A549 (cell line): ENCODE results near the gene LAMC3. TPM values are rescaled to one million over a fixed set of nuclear protein-coding genes. Genes with fewer than 3 reads are reported as not detected.

Experiments
- ATAC-seq, 2 experiments: fragments of 200-7000 bp in 1 of 2; fragments of >200 bp in 1 of 2; cut with Nextera tagmentation in 1 of 2; cut with Tn5 transposase in 1 of 2; 3 replicates each; pipeline versions ENCODE4 v1.8.0 to v1.9.1; 2018 to 2020; ENCODE audit warnings: mild to moderate bottlenecking in 1 of 2, moderate library complexity in 1 of 2
- CTCF ChIA-PET: fragments of 300-600 bp; sonication (Branson Sonifier 250); formaldehyde crosslinking; extraction: SDS; loops from one replicate; lab custom pipeline; 2021; ENCODE audit warnings: antibody characterized with exemption, inconsistent platforms; lab: Yijun Ruan, JAX
- POLR2A ChIA-PET: fragments of 350-600 bp; formaldehyde crosslinking; extraction: SDS; loops from one replicate; lab custom pipeline; 2021; ENCODE audit warnings: antibody characterized with exemption, inconsistent platforms; lab: Yijun Ruan, JAX
- DNase-seq, 2 experiments: peaks; one replicate each; pipeline versions ENCODE4 v3.0.0 to v3.0.0-alpha.2; 2011 to 2016; ENCODE audit warnings: low read depth in 1 of 2, low spot score in 1 of 2
- FAIRE-seq: peaks from 2 replicates; lab custom pipeline; 2011; peaks lifted over from hg19 to GRCh38; lab: Jason Lieb, UNC
- H3K27ac ChIP-seq, 2 experiments: fragments of >200 bp; sonication (Bioruptor Twin); formaldehyde crosslinking; 3 replicates each; pipeline ENCODE4 v1.5.1; 2016 to 2017
- H3K4me1 ChIP-seq: fragments of >200 bp; sonication (Bioruptor Twin); formaldehyde crosslinking; 3 replicates; pipeline ENCODE4 v1.6.1; 2016
- H3K4me2 ChIP-seq: fragments of >200 bp; sonication (Bioruptor Twin); formaldehyde crosslinking; 3 replicates; pipeline ENCODE4 v1.6.1; 2016
- H3K4me3 ChIP-seq: fragments of >200 bp; sonication (Bioruptor Twin); formaldehyde crosslinking; 3 replicates; pipeline ENCODE4 v1.5.1; 2016
- H3K9me3 ChIP-seq: fragments of >200 bp; sonication (Bioruptor Twin); formaldehyde crosslinking; 3 replicates; pipeline ENCODE4 v1.6.1; 2016
- CEBPB ChIP-seq, 2 experiments: fragments of >200 bp in 1 of 2; sonication (Bioruptor Twin) in 1 of 2; formaldehyde crosslinking in 1 of 2; IDR thresholded peaks; 2 replicates each; pipeline ENCODE4 v1.6.1; 2012 to 2016
- CHD2 ChIP-seq: fragments of 150-350 bp; IDR thresholded peaks from 2 replicates; pipeline ENCODE4 v1.6.1; 2014; ENCODE audit warnings: low read length; ENCODE audit not compliant: partially characterized antibody
- CHD4 ChIP-seq: fragments of 200-600 bp; sonication (generic); IDR thresholded peaks from 2 replicates; pipeline ENCODE4 v1.6.1; 2016; ENCODE audit warnings: antibody characterized with exemption, mild to moderate bottlenecking, borderline replicate concordance
- EP300 ChIP-seq, 2 experiments: fragments of >200 bp; sonication (Bioruptor Twin); formaldehyde crosslinking; IDR thresholded peaks; 2 replicates in 1 of 2; 3 replicates in 1 of 2; pipeline ENCODE4 v1.6.1; 2016 to 2017
- ESRRA ChIP-seq: fragments of 150-350 bp; IDR thresholded peaks from 2 replicates; pipeline ENCODE4 v1.6.1; 2014; ENCODE audit warnings: mild to moderate bottlenecking, low read length, borderline replicate concordance
- HES2 ChIP-seq: fragments of >200 bp; sonication (Bioruptor Twin); formaldehyde crosslinking; IDR thresholded peaks from 2 replicates; pipeline ENCODE4 v1.6.1; 2016
- HOXB13 ChIP-seq: fragments of 250-450 bp; sonication (Bioruptor Pico); IDR thresholded peaks from 2 replicates; pipeline ENCODE4 v1.5.0; 2020; ENCODE audit warnings: low read depth, mild to moderate bottlenecking, moderate library complexity
- HOXB5 ChIP-seq: fragments of 250-450 bp; sonication (Bioruptor Pico); IDR thresholded peaks from 2 replicates; pipeline ENCODE4 v1.5.0; 2020; ENCODE audit warnings: mild to moderate bottlenecking, moderate library complexity
- JUN ChIP-seq, 2 experiments: fragments of >200 bp; sonication (Bioruptor Twin); formaldehyde crosslinking; IDR thresholded peaks; 2 replicates in 1 of 2; 3 replicates in 1 of 2; pipeline ENCODE4 v1.6.1; 2016 to 2017
- JUNB ChIP-seq: fragments of >200 bp; sonication (Bioruptor Twin); formaldehyde crosslinking; IDR thresholded peaks from 2 replicates; pipeline ENCODE4 v1.6.1; 2016
- KDM1A ChIP-seq: fragments of 200-600 bp; sonication (generic); IDR thresholded peaks from 2 replicates; pipeline ENCODE4 v1.6.1; 2016; ENCODE audit warnings: low read depth, mild to moderate bottlenecking
- MAX ChIP-seq: IDR thresholded peaks from 2 replicates; pipeline ENCODE4 v1.6.1; 2012
- NFE2L2 ChIP-seq: fragments of 150-350 bp; conservative IDR thresholded peaks from 2 replicates; pipeline ENCODE4 v1.6.1; 2014; ENCODE audit warnings: low read length
- NPAS2 ChIP-seq: fragments of 250-450 bp; sonication (Bioruptor Pico); IDR thresholded peaks from 2 replicates; pipeline ENCODE4 v1.8.0; 2022; ENCODE audit warnings: mild to moderate bottlenecking, moderate library complexity, borderline replicate concordance
- PBX3 ChIP-seq: IDR thresholded peaks from 2 replicates; pipeline ENCODE4 v1.6.1; 2012
- POLR2A ChIP-seq: IDR thresholded peaks from 2 replicates; pipeline ENCODE4 v1.6.1; 2012; ENCODE audit warnings: mild to moderate bottlenecking, low read length
- SMC3 ChIP-seq: fragments of >200 bp; sonication (Bioruptor Twin); formaldehyde crosslinking; IDR thresholded peaks from 3 replicates; pipeline ENCODE4 v1.6.1; 2018; ENCODE audit warnings: inconsistent platforms
- SREBF2 ChIP-seq: fragments of 450-650 bp; IDR thresholded peaks from 2 replicates; pipeline ENCODE4 v1.6.1; 2014; ENCODE audit warnings: mild to moderate bottlenecking, moderate library complexity
- ZFP36 ChIP-seq: fragments of 450-650 bp; IDR thresholded peaks from 2 replicates; pipeline ENCODE4 v1.6.1; 2014; ENCODE audit warnings: borderline replicate concordance; ENCODE audit not compliant: partially characterized antibody
- WGBS: methylation state at CpG from one replicate; pipeline ENCODE4 v1.1.6; 2017; ENCODE audit errors: missing lambda C conversion rate; 5-methylcytosine and 5-hydroxymethylcytosine counted together
- polyA plus RNA-seq, 4 experiments: library from polyadenylated mRNA; depleted of rRNA in 3 of 4; stranded (reverse); fragments of >200 nt; fragmentation: RNase III in 1 of 4; extraction: RNeasy Plus Mini Kit Qiagen cat#74134 plus additional on column Dnase treatment in 1 of 4; gene quantifications; 2 replicates in 3 of 4; 3 replicates in 1 of 4; pipeline ENCODE4 v1.2.3, GENCODE V29; 2011 to 2017
- TF ChIP-seq, protein P1 (sequence below): fragments of 150-350 bp; IDR thresholded peaks from 2 replicates; pipeline ENCODE4 v1.6.1; 2014; ENCODE audit warnings: low read depth, mild to moderate bottlenecking, low read length
- TF ChIP-seq, protein P2 (sequence below): fragments of 250-450 bp; sonication (Bioruptor Pico); IDR thresholded peaks from 2 replicates; pipeline ENCODE4 v1.5.0; 2020; ENCODE audit warnings: low read depth, mild to moderate bottlenecking, moderate library complexity

Gene LAMC3
- polyA plus RNA-seq, 2 of the 4 experiments (the other 2 are of a cell fraction), result 1.0 to 1.5 TPM

- no peak overlapping the region for H3K4me2 ChIP-seq
- peaks cover 4% of the 10 kb centered on the region; the same call in 1 of the 3 replicates for H3K9me3 ChIP-seq
- ATAC-seq (no peak), FAIRE-seq (no peak)
- WGBS, result 92% methylated on average over 21 of the region's 21 CpGs
- no peak for TF ChIP-seq JUNB
- TF ChIP-seq EP300 (IDR thresholded peaks at IDR 0.05), result no peak
- no peak for TF ChIP-seq ZFP36
- no peak for TF ChIP-seq SREBF2
- no peak for TF ChIP-seq CHD2
- no peak for TF ChIP-seq NPAS2 (CRISPR knock-in tag)
- no peak for TF ChIP-seq SMC3
- TF ChIP-seq JUN (IDR thresholded peaks at IDR 0.05), result no peak
- no peak for TF ChIP-seq NFE2L2
- TF ChIP-seq ESRRA, result no peak
- TF ChIP-seq KDM1A, result no peak
- no peak for TF ChIP-seq CHD4
- TF ChIP-seq MAX, result no peak
- no peak for TF ChIP-seq HOXB13 (CRISPR knock-in tag)
- no peak for TF ChIP-seq PBX3
- TF ChIP-seq POLR2A, result no peak
- no peak for TF ChIP-seq HES2
- no peak for TF ChIP-seq HOXB5 (CRISPR knock-in tag)
- TF ChIP-seq, protein P1, sequence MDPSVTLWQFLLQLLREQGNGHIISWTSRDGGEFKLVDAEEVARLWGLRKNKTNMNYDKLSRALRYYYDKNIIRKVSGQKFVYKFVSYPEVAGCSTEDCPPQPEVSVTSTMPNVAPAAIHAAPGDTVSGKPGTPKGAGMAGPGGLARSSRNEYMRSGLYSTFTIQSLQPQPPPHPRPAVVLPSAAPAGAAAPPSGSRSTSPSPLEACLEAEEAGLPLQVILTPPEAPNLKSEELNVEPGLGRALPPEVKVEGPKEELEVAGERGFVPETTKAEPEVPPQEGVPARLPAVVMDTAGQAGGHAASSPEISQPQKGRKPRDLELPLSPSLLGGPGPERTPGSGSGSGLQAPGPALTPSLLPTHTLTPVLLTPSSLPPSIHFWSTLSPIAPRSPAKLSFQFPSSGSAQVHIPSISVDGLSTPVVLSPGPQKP, result no peak
- no peak for TF ChIP-seq CEBPB (IDR thresholded peaks at IDR 0.05)
- TF ChIP-seq, all 56 proteins: peak for 0
- Histone ChIP-seq H3K27ac (no peak overlapping the region), H3K4me1 (no peaks in the 10 kb centered on the region), H3K4me3 (no peak overlapping the region)
- no peak for DNase-seq
- CTCF ChIA-PET, result interaction anchor here (1.0 to 6.2 kb wide), 5 partner anchors 19 to 150 kb away, joined by 3 to 32 read pairs (median 5); no protein-coding TSS in a partner anchor
- POLR2A ChIA-PET, result interaction anchor here (0.5 kb wide), 1 partner anchor 1284 kb away, joined by 3 read pairs; no protein-coding TSS in a partner anchor
Observed at GRCh38 chr9:131017067-131017466, 8.1 kb downstream of the LAMC3 start.

DNA sequence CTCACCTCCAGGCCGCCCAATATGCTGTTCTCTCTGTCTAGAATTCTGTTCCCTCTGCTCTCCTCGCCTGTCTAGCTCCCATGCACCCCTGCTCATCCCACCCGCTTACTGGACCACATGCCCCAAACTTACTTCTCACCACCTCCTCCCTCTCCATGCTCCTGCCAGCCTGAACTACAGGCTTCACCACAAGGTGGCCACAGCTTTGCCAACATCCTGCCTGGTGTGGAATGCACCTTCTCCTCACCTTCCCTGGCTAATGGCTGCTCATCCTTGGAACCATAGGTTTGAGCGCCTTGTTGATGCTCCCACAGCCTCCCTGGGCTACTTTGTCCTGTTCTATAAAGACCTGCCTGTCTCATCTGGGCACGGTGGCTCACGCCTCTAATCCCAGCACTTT lies 9.6 kb downstream of the LAMC3 start:
- ATAC-seq (peak; percentile 73 to 85), DNase-seq (peak in 1 of 2 experiments; percentile 31), FAIRE-seq (no peak)
- Histone ChIP-seq H3K4me1 (no peaks in the 10 kb centered on the region), H3K9me3 (peaks cover 4% of the 10 kb centered on the region; the same call in 1 of the 3 replicates), H3K4me3 (no peak overlapping the region), H3K4me2 (no peak overlapping the region), H3K27ac (no peak overlapping the region)
- 72% methylated on average over 6 of the region's 6 CpGs for WGBS
- 0 out of 3 replicates have a peak, but pooled peaks have one; percentile 6 for TF ChIP-seq SMC3
- no peak for TF ChIP-seq JUNB
- TF ChIP-seq, protein P2, sequence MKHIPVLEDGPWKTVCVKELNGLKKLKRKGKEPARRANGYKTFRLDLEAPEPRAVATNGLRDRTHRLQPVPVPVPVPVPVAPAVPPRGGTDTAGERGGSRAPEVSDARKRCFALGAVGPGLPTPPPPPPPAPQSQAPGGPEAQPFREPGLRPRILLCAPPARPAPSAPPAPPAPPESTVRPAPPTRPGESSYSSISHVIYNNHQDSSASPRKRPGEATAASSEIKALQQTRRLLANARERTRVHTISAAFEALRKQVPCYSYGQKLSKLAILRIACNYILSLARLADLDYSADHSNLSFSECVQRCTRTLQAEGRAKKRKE, result no peak
- ChIA-PET CTCF (interaction anchor here (0.8 to 6.2 kb wide), 5 partner anchors 12 to 148 kb away, joined by 3 to 32 read pairs (median 5); no protein-coding TSS in a partner anchor), POLR2A (interaction anchor here (0.7 kb wide), 1 partner anchor 107 kb away, joined by 3 read pairs; no protein-coding TSS in a partner anchor)
